Coronary artery (tissue), 2 donors: ENCODE data around the gene CFAP221.

Source experiments
- DNase-seq: peaks from one replicate; pipeline ENCODE4 v3.0.0-alpha.2; 2017; ENCODE audit warnings: low spot score
- H3K27ac ChIP-seq, 2 donors: fragments of 200-600 bp; sonication (generic); one replicate each; pipeline ENCODE4 v1.5.1; 2016 to 2019
- H3K4me3 ChIP-seq: fragments of 200-600 bp; sonication (generic); 2 replicates; pipeline ENCODE4 v1.5.1; 2016; ENCODE audit warnings: mild to moderate bottlenecking, moderate library complexity
- TF ChIP-seq, protein P1 (sequence below): fragments of 200-600 bp; sonication (generic); IDR thresholded peaks from one replicate; pipeline ENCODE4 v1.5.1; 2019; ENCODE audit warnings: antibody characterized with exemption

Gene CFAP221

DNA sequence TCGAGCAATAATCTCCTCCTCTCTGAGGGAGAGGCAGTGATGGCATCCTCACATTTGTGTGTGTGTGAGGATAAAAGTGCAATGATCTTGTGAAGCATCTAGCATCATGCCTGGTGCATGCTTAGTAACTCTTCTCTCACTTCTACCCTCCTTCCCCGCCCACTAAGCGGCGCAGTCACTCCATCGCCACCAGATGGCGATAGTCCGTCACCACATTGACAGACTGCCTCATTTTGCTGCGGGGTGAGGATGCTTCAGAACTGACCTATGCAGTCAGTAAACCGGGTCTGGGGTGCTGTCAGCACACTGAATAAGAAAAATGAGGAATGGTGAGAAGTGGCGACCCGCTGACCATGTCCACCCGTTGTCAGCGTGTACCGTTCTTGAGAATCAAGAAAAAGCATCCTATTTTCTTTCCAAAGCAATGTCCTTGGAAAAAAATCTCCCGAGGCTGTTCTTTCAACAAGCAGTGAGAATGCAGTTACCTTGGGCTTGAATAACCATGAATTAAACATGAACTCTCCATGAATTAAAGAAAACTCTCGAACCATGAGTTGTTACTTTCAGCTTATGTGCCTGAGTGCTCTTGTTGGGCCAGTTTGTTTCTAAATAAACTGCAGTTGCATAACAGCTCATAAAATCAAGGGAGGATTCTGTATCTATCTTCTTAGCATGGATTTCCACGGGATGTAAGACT, 97.5 kb downstream of the CFAP221 start:
- TF ChIP-seq, protein P1, sequence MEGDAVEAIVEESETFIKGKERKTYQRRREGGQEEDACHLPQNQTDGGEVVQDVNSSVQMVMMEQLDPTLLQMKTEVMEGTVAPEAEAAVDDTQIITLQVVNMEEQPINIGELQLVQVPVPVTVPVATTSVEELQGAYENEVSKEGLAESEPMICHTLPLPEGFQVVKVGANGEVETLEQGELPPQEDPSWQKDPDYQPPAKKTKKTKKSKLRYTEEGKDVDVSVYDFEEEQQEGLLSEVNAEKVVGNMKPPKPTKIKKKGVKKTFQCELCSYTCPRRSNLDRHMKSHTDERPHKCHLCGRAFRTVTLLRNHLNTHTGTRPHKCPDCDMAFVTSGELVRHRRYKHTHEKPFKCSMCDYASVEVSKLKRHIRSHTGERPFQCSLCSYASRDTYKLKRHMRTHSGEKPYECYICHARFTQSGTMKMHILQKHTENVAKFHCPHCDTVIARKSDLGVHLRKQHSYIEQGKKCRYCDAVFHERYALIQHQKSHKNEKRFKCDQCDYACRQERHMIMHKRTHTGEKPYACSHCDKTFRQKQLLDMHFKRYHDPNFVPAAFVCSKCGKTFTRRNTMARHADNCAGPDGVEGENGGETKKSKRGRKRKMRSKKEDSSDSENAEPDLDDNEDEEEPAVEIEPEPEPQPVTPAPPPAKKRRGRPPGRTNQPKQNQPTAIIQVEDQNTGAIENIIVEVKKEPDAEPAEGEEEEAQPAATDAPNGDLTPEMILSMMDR: peak; percentile 85
- H3K27ac ChIP-seq: no peak overlapping the region

DNA sequence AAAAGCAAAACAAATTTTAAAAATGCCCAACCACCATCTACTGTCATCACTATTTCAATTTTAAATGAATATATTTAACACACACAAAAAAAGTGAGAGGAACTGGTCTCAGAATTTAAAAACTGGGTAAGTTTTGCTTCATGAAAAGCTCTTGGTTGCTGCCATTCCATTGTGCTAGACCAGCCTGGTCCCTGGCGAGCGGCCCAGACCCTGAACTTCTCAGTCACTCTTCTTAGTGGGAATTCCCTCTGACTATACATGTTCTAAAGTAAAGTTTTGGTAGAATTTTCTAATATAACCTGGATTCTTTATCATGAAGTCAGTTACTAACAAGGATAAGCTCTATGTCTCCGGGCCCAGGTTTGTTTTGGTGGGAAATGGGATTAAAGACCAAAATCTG, 99.9 kb downstream of the CFAP221 start:
- no peak overlapping the region for H3K4me3 ChIP-seq
- H3K27ac ChIP-seq: no peak overlapping the region
- no peak for DNase-seq
- TF ChIP-seq, protein P1: no peak

More for the DNA sequence above, 97.5 kb downstream of the CFAP221 start:
- DNase-seq: peak; percentile 75
- peak overlapping the region; percentile 45 for H3K4me3 ChIP-seq

DNA sequence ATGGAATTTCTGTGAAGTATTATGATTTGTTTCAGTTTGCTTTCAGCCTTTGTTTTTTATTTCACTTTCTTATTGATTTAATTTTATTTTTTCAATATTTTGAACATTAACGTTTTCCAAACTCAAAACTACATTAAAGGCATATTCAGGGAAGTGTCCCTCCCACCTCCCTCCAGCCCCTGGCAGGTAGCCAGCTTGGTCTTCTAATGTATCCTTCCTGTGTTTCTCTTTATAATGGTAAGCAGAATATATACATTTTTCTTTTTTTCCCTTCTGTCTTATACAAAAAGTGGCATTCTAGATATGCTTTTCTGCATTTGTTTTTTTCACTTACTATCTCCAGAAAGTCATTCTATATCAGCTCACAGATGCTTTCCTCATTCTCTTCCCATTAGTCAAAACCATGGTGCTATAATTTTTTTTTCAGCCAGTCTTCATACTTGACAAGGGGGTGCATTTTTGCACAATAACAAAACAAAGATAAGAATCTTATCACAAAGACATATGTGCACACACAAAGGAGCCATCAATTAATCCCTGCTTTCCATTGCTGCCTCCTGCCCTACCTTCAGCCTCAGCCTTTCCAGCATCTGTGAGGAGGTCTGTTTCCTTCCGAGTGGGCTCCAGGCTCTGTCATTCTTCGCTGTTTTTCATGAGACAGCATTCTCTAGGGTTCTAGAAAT, 101.1 kb downstream of the CFAP221 start:
- no peak for DNase-seq
- H3K27ac ChIP-seq: no peak overlapping the region
- no peak overlapping the region for H3K4me3 ChIP-seq
- TF ChIP-seq, protein P1: no peak

DNA sequence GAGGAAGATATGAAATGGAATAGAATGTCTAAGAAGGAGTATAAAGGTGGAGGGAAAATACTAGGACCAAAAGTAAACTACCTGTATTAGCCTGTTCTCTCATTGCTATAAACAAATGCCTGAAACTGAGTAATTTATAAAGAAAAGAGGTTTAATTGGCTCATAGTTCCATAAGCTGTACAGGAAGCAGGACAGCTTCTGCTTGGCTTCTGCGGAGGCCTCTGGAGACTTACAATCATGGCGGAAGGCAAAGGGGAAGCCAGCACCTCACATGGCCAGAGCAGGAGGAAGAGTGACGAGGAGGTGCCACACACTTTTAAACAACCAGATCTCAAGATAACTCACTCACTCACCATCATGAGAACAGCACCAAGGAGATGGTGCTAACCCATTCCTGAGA, 101.9 kb downstream of the CFAP221 start:
- no peak for DNase-seq
- Histone ChIP-seq H3K27ac (no peak overlapping the region), H3K4me3 (no peak overlapping the region)
- TF ChIP-seq, protein P1: no peak

DNA sequence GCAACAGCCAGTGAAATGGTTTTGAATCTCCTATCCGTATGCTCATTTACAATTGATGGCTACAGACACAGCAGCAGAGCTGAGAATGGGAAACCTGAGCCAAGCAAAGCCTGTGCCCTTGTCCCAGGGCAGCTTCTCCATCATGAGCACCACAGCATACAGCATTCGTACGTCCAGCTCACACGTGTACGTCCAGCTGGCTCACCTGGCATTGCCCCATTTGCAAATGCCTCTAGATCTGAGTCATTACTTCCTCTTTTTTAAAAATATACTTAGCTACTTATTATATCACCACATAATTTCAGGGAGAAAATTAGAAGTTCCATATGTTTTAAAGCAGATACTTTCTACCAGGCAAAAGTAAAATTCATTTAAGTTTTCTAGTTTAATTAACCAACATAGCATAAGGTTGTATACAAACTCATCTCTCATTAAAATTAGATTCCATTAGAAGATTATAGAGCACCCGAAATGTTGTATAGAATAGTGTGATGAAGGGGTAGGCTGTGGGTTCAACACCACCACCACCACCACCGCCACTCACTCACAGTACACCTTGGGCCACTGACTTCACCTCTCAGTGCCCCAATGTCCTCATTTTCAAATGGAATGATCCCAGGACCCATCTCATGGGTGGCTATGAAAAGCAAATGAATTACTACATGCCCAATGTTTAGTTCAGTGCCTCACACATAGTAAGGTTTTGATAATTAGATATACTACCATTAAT, 103.4 kb downstream of the CFAP221 start:
- DNase-seq: no peak
- TF ChIP-seq, protein P1: no peak
- H3K27ac ChIP-seq: no peak overlapping the region
- H3K4me3 ChIP-seq: no peak overlapping the region

DNA sequence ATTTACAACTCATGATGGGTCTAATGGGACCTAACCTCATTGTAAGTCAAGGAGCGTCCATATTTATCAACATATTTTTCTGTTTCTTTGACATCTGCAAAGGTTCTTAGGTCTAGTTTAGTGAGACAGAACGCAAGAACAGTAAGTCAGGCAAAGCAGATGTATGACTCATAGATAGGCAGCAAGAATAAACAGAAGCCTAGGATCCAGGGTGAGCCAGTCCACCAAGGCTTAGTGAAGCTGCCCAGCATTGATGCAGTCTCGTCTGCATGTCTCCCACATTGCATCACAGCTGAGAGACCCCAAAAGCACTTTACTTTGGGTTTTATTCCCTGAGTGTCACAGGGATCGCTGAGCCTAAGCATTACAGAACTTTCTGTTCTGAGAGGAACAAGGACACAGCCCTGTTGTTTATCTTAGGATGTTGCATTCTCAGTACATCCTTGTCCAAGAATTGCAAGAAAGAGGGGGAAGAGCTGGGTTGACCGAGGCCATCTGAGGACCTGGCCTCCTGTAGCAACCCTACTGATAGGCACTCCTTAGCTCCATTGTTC, 105.2 kb downstream of the CFAP221 start:
- Histone ChIP-seq H3K27ac (no peak overlapping the region), H3K4me3 (no peak overlapping the region)
- DNase-seq: no peak
- TF ChIP-seq, protein P1: no peak
